Brain microvascular endothelial cell (primary cell): ENCODE measurements around the gene CKLF.
A peak's percentile ranks its signal among the peaks of the same experiment; 100 is the strongest.
"Not testable (repeated sequence)": the region's sequence is repeated elsewhere in the genome, so short reads cannot be mapped to it uniquely, and the experiment has no call there.

ENCODE experiments used
- DNase-seq: peaks from one replicate; pipeline ENCODE4 v3.0.0-alpha.2; 2020
- H3K27ac ChIP-seq: fragments of 250-450 bp; sonication (Bioruptor Pico); 2 replicates; pipeline ENCODE4 v1.5.1; 2020; ENCODE audit warnings: mild to moderate bottlenecking, moderate library complexity
- H3K27me3 ChIP-seq: fragments of 250-450 bp; sonication (Bioruptor Pico); replicated peaks from 2 replicates; pipeline ENCODE4 v1.5.1; 2020; ENCODE audit warnings: mild to moderate bottlenecking
- H3K36me3 ChIP-seq: fragments of 250-450 bp; sonication (Bioruptor Pico); replicated peaks from 2 replicates; pipeline ENCODE4 v1.5.1; 2020; ENCODE audit warnings: mild to moderate bottlenecking
- H3K4me3 ChIP-seq: 2 replicates; pipeline ENCODE4 v1.5.1; 2011; ENCODE audit warnings: low read depth, mild to moderate bottlenecking, control low read depth, low read length, moderate library complexity
- CTCF ChIP-seq: IDR thresholded peaks from 2 replicates; pipeline ENCODE4 v1.5.1; 2011; ENCODE audit warnings: low read depth, mild to moderate bottlenecking, moderate library complexity, low read length, control low read depth, inconsistent platforms; ENCODE audit errors: missing control alignments
- in situ Hi-C: cut with HindIII; loops from 2 replicates; pipeline ENCODE4 v1.10.0; 2017; ENCODE audit warnings: low sequenced_read_pairs, low pct_ligation_motif_present

Gene CKLF

DNA sequence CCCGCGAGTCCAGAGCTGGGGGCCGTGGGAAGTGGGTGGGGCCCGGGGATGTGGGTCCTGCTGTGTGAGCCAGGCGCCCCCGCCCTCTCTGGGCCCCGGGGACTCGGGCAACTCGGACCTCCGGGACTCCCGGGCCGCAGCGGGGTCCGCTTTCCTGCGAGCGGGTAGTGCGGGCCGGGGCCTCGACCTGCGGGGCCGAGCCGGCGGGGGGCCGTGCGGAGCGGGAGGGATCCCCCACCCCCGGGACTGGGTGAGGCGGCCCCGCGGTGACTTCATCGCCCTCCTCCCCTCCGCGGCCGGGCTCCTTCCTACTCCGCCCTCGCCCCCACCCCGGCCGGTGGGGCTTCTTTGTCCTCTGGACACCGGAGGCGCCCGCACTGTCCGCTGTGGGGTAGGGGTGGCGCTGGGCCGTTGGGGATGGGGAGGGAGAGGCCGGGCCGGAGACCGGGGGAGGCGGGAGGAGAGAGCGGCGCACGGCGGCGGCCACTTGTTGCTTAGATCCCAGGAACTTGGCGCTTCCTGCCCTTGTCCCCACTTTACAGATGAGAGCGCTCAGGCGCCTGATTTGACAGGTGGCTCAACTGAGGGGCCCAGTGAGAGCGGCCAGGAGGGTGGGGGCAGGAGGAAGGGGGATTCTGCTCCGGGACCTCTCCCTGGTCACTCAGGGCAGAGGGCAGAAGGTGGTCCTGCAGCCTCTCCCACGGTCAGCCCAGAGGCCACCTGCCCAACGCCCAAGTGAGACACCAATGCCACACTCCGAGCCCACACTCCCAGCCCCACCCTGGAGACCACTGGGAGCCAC, 53.0 kb downstream of the CKLF start:
- Histone ChIP-seq H3K36me3 (peaks cover 18% of the 10 kb centered on the region), H3K4me3 (peak overlapping the region; percentile 74), H3K27ac (peak overlapping the region; percentile 71), H3K27me3 (no peaks in the 10 kb centered on the region)
- DNase-seq = peak; percentile 41
- in situ Hi-C loops = no loop called here
- TF ChIP-seq CTCF = no peak

- no peaks in the 10 kb centered on the region for H3K27me3 ChIP-seq
Observed at GRCh38 chr16:66605979-66606751, 53.8 kb downstream of the CKLF start.

GRCh38 chr16:66608241-66609138, 56.1 kb downstream of the CKLF start:
- Histone ChIP-seq H3K27ac (no peak overlapping the region), H3K36me3 (peaks cover 46% of the 10 kb centered on the region), H3K27me3 (no peaks in the 10 kb centered on the region), H3K4me3 (no peak overlapping the region)
- peak; percentile 95 for TF ChIP-seq CTCF
- in situ Hi-C loops = no loop called here
- peak; percentile 82 for DNase-seq

More at GRCh38 chr16:66605979-66606751, 53.8 kb downstream of the CKLF start:
- H3K4me3 ChIP-seq = peak overlapping the region; percentile 74
- H3K36me3 ChIP-seq = peaks cover 25% of the 10 kb centered on the region
- no peak overlapping the region for H3K27ac ChIP-seq
- in situ Hi-C loops = no loop called here
- DNase-seq = no peak
- TF ChIP-seq CTCF = no peak

DNA sequence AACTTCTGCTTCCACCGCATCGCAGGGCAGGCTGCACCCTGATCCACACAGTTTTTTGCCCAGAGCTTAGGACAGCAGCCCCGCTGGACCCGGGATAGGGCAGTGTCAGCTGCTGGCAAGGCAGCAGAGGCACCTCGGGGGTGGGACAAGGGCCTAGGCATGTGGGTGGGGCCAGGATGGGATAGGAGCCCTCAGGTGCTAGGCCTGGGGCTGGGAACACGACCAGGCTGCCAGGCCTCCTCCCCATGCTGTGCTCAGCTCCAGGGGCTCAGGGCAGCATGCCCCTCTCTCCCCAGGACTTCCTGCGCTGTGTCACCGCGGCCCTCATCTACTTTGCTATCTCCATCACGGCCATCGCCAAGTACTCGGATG, 56.7 kb downstream of the CKLF start:
- no peak for TF ChIP-seq CTCF
- Histone ChIP-seq H3K27me3 (no peaks in the 10 kb centered on the region), H3K36me3 (peaks cover 51% of the 10 kb centered on the region), H3K4me3 (no peak overlapping the region), H3K27ac (no peak overlapping the region)
- in situ Hi-C loops = no loop called here
- no peak for DNase-seq

DNA sequence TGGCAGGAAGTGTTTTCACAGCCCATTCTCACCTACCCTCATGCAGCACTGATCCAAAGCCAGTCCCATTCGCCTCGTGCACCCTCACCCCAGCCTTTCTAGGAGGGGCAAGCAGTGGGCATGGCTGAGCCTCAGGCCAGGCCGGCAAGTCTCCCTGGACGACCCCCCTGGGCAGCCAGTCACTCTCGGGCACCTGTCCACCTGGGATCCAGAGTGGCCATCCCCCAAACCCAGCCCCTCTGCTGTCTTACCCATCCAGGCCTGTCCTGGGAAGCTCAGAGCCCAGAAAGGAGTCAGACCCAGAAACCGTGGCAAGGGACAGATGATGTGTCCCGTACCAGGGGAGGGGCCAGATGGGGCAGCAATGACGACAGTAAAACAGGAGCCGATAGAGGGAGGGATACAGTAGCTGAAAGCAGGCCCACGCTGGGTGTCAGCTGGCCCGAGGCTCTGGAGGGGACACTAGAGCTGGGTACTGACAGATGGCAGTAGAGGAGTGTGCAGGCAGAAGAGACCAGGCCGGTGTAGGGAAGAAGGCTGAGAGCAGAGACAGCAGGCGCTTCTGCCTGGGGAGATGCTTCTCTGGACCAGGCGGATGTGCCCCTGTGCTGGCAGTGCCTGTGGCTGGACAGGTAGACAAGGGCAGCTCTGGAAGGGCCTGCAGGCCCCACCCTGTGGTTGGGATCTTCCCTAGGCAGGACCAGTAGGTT, 57.9 kb downstream of the CKLF start:
- Histone ChIP-seq H3K27me3 (no peaks in the 10 kb centered on the region), H3K36me3 (peaks cover 53% of the 10 kb centered on the region), H3K27ac (no peak overlapping the region), H3K4me3 (no peak overlapping the region)
- TF ChIP-seq CTCF = no peak
- in situ Hi-C loops = no loop called here
- DNase-seq = no peak

DNA sequence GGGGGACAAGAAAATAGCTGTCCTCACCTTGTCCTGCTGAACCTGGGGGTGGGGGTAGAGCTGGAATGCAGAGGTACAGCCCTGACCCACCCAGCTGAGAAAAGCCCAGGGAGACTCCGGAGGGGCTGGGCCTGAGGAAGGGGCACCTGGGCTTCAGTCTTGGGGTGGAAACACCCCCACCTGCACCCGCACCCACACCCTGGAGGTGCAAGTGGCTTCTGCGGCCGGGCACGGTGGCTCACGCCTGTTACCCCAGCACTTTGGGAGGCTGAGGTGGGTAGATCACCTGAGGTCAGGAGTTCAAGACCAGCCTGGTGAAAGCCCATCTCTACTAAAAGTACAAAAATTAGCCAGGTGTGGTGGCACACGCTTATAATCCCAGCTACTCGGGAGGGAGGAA, 59.5 kb downstream of the CKLF start:
- DNase-seq, H3K27me3 ChIP-seq, H3K27ac ChIP-seq, in situ Hi-C loops, H3K4me3 ChIP-seq: not testable (repeated sequence)
- peaks cover 53% of the 10 kb centered on the region for H3K36me3 ChIP-seq
